ENCODE measurements around the gene ZBTB7C.

Gene ZBTB7C

DNA sequence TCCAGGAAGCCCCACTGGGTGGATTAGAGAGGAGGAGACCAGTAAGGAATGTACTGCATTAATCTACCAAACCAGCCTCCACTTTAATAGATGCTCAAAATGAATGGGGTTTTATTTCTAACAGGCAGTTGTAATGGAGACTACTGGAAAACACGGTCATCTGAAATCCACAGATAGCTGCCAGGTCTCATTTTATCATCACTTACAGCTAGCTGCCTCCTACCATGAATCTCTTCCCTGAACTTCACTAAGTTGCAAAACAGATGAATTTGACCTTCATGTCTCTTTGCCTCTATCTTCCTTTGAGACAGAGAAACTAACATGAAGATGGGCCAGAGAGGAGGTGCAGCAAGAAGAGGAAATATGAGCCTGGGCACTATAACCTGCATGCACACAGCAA lies 21.9 kb downstream of the ZBTB7C start:
- DNase-seq: no peak

DNA sequence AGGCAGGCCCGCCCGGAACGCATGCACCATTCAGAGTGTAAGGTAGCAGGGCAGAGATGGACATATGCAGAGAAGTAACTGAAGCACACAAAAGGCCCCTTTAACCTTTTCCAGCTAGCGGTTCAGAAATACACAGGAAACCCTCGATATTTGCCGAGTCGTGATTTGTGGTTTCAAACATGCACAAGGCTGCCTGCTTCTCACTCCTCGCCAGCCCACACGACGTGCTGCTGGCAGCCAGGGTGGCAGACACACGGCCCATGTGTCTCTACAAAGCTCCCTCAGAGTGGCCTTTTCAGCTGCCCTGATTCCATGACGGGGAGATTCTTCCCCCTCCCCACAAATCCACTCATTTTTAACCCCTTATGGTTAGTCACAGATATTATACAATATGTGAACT lies 23.6 kb downstream of the ZBTB7C start:
- DNase-seq: no peak

DNA sequence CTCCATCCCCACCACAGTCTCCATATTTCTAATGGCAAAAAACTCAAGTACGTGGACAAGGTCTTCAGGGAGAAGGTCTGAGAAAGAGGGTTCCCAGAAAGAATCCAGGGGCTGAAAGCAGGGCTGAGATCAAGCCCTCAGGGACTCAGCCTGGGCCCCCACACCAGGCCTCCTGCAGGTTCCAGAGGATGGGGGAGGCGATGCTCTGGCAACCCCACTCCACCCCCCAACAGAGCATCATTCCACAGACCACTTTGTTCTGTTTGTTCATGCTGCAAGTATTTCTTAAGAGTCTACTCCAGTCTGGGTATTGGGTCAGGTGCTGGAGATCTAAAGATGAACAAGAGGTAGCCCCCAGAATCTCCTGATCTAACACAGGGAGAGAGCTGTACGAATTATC lies 32.2 kb downstream of the ZBTB7C start:
- no peak for DNase-seq

DNA sequence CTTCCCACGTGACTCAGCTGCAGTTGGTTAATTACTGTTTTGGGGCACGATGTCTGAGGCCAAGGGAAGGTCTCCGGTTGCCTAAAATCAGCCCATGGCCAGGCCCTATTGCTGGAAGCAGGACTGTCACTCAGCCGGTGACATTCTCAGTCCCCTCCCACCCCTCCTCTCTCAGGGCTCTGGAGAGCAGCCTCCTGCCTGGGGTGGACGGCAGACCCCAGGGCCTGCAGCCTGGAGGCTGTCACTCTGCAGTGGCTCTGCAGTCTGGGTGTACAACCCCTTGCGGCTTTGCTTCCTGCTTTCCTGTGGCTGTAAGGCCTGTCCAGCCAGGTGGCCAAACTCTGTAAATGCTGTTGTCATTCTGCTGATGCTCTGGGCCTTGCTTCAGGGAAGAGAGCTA lies 32.8 kb downstream of the ZBTB7C start:
- no peak for DNase-seq

DNA sequence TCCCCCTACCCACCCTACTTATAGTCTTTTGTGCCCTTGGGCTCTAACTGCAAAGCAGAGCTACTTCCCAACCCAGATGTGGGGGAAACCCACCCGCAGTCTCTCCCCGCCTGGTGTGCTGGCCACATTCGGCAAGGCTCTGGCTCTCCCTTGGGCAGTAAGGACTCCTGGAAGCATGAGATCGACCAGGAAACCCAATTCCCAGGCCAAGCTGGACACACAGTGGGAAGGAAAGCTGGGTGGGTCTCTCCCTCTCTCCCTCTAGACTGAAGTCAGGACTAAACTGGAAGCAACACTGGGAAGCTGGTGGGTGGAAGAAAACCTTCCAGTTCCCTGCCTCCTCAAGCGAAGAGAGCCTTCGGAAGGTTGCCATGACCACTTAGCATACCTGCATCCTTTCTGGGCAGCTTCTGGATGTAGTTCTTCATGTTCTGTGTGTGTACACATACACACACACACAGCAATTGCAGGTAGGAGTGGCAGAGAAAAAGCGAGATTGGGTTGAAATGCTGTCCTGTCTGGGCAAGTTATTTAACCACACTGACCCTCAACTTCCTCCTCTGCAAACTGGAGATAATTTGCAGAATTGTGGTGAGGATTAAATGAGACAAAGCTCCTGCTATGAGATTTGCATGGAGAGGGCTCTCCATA lies 33.9 kb downstream of the ZBTB7C start:
- no peak for DNase-seq

DNA sequence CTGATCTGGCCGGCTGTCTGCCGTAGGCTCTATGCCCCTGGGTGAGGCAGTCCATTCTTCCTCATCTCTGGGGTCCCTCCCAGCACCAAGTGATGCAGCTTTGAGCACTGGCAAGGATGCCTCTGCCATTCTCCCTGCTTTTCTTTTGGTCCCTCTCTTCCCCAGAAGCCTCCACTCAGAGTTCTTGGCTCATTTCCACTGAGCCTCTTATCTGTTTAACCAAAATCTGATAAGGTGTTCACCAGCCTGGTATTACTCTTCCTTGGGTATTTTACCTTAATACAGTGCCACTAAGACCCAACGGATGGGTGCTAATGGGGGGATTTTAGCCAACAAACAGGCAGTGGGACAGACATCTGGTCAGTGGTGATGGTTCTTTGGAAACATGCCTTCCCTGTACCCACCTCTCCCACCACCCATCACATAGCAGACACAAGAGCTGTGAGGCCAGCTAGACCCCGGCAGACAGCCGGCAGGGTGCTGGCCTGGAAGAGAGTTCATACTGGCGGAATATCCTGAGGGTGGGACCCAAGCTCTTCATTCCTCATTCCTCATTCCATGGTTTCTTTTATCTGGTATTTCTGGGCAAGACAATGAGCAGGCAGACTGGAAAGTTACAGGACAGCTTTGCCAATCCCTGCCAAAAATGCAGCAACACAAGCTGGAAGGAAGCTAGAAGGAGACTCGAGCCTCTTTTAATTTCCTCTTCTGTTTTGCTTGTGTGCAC lies 34.6 kb downstream of the ZBTB7C start:
- no peak for DNase-seq

DNA sequence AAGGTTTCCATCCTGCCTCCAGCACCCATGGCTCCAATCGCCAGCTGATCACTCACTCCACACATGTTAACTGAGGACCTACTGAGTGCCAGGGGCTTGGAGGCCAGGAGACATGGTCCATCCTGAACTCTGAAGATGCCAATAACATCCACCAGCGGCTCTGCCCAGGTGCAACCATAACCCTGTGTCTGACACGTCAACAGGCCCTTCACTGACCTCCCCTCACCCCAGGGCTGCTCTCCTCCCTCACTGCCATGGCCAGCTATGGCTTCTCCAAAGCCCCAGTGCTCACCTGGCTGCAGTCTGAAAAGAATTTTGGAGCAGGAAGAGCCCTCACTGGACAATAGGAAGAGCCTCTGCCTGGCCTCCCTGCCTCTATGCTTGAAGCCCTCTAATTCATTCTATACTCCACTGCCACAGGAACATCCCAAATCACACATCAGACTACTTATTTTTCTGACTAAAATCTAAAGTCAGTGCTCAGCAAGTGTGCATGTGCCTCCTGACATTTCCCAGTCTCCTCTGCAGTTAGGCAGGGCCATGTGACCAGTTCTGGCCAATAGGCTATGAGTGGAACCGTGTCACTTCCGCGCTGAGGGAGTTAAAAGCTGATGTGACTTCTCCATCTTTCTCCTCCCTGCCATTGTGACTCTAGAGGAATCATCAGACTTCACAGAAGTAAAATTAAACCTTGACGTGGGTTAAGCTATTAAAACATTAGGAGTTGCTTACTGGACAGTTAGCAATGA lies 37.2 kb downstream of the ZBTB7C start:
- no peak for DNase-seq

DNA sequence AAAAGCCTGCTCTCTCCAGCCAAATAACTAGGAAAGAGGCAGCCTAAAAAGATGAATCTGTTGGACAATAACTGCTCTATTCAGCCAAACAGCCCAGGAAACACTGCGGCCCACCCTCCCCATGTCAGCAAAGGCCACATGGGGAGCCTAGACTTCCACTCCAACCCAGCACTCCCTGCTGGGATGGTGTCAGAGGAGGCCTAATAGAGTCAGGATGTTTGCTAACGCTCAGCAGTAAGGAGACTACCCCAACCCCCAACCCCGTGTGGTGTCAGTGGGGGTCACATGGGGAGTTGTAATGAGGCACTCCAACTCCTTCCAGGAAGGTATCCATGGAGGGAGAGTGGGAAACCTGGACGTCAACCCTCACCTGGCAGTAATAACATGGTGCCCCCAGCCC lies 41.6 kb downstream of the ZBTB7C start:
- no peak for DNase-seq

DNA sequence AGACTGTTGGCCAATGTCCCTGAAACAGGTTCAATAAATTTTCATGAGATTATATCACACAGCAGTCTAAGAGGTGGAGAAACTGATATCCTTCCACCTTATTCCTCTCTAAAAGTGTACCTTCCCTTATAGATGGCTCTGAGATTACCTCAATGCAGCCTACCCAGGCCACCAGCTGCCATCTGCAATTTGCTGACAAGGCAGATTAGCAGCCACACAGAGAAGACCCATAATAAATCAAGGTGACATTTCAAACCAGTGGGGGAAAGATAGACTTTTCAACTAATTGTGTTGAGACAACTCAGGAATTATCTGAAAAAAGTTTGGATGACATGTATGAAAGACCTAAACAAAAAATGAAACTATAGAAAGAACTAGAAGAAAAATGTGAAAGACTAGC lies 43.2 kb downstream of the ZBTB7C start:
- no peak for DNase-seq

DNA sequence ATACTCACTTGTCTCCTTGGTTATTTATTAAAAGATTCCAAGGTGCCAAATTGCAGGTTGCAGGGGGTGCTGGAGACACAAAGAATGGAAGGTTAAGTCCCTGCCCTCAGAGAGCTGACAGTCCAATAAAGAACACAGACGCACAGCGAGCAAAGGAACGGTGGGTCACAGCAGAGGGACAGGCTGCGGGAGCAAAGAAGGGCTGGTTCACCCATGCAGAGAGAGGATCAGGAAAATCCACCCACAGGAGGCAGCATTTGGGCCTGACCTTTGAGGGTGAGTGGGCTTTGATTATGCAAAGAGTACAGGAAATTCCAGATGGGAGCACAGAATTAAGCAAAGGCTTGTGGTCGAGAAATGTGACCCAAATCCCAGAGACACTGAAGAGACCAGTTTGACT lies 45.0 kb downstream of the ZBTB7C start:
- no peak for DNase-seq

DNA sequence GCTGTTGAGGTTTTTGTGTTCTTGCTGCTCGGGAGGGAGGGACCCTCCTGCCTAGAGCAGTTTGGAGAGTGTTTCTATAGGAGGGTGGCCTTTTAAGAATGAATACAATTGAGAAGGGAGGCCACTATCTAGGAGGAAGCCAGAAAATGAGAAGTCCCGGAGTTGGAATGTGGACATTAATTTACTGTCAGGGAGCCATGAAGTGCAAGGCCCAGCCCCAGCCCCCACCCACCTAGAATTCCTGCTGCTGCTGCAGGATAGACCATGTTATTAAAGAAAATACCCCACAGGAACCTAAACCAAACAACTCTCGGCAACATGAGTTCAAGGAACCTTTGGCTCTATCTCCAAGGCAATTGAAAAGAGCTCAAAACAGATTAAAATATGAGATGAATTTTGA lies 46.0 kb downstream of the ZBTB7C start:
- no peak for DNase-seq

DNA sequence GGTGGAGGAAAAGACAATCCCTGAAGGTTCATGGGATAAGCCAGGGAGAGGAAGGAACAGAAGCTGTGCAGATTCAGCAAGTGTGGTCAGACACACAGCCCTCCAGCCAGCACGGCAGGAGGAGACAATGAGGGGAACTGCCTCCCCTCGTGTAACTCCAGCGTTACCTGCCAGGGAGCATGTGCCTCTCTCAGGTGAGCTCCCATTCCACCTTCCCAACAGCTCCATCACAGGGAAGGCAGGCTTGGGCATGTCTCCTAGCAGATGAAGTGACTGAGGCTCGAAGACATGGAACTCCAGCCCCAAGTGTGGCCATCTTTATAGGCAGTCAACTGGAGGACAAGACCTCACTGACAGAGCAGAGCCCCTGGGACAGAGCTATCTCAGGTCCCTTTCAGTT lies 47.4 kb downstream of the ZBTB7C start:
- no peak for DNase-seq

DNA sequence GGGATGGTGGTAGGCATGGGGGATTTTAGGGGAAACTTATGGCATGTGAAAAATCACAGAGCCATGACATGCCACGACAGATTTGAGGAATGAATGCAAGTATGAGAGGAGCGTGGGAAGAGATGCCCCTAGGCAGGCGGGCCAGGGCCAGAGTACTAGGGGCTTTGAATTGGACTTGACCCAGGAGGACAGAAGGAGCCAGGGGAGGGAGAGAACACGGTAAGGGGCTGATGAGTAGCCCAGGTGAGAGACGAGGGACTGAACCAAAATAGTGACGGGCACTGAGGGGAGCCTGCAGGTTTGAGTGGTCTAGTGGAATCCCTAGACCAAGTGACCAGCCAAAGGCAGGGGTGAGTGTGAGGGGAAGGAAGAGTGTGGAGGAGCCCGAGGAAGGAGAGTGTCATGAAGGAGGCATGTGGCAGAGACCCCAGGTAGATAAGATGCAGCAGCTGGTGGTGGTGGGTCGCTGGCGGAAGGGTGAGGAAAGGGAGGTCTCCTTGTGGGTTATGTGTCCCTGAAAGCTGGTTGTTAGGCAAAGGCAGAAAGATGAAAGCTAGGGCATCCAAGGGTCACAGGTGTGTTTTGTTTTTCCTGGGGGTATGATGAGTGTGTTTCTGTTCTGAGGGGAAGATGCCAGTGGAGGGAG lies 48.7 kb downstream of the ZBTB7C start:
- no peak for DNase-seq

DNA sequence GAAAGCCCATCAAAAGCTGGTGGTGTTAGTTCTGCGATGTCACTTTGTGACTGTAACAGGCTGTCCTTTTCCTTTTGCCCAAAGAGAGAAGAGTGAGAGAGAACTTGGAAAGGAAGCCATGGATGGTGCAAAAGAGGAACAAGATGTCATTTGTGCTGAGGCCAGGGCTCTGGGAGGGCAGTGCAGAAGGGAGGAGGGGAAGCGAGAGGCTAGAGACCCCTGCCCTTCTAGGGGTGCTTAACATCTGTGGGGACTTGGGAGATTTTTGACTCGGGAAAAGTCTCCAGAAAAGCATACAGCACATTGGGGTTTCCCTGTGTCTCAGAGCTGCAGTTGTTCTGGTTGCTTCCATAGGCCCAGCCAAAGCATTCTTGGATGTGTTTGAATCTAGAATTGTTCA lies 49.6 kb downstream of the ZBTB7C start:
- DNase-seq: no peak

DNA sequence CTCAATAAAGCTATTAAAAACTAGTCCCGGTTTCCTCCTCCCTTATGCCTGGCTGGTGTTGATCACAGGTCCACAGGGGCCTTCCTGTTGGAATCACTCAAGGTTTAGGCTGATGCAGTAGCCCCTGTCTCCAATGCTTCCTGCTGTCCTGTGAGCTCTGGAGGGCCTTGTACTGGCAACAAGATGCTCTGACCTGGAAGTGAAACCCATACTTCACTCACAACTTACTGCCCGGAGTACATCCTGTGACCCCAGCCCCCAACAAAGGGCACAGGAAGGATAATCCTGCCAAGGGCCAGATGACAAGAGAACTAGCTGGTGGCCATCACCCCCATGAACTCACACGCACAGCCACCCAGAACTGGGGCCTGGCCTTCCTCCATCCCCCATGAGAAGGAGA lies 50.3 kb downstream of the ZBTB7C start:
- DNase-seq: no peak

DNA sequence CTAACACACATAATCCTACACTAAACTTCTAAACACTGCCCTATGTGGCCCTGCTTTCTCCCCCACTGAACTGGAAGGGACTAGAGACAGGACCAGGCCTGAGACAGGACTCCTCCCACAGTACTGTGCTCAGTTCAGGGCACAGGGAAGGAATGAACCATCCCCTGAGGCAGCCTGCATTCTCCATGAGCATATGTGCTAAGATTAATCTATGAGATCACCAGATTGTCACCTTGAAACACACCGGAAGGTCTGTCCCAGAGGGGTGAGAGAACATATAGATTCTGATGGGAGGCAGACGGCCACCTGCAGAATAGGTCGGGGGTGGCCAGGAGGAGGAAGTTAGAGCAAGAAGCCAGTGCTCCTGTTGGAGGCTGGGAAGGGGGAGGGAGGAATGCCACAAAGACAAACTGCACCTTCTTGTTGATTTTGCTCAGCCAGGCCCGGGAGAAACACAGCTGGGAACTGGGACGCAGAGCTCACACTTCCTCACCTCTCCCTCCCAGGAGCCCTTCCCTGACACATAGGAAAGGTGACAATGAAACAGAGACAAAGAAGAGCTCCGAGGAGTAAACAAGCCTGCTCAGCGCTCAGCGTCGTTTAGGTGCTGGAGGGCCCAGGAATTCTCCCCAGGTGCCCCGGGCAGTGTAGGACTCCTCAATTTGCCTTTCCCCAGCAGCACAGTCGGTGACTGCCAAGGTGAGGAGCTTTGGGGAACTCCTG lies 52.1 kb downstream of the ZBTB7C start:
- DNase-seq: no peak

DNA sequence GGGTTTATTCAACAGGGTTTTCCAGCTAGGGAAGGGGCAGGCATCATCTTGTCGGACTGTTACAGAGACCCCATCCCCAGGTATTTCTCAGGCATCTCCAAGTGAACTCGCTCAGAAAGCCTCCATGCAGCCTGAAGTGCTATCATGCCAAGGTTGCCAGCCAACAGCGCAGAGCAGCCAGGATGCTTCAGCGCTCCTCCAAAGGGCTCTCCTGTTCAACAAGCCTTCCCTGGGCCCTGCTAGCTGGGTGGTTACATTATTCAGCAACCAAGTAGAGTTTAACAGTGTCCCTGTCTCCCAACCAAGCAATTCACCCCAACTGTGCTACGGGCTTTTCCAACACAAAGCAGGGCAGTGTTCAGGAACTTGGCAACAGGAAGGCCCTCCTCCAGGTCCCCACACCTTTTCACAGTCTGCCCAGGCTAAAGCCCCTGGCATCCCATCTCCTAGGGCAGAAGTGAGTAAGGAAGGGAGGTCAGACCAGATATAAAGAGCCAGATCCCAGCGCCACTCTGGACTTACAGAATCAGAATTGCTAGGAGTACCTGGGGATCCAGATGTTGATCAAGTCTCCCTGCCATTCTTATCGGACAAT lies 52.9 kb downstream of the ZBTB7C start:
- no peak for DNase-seq

DNA sequence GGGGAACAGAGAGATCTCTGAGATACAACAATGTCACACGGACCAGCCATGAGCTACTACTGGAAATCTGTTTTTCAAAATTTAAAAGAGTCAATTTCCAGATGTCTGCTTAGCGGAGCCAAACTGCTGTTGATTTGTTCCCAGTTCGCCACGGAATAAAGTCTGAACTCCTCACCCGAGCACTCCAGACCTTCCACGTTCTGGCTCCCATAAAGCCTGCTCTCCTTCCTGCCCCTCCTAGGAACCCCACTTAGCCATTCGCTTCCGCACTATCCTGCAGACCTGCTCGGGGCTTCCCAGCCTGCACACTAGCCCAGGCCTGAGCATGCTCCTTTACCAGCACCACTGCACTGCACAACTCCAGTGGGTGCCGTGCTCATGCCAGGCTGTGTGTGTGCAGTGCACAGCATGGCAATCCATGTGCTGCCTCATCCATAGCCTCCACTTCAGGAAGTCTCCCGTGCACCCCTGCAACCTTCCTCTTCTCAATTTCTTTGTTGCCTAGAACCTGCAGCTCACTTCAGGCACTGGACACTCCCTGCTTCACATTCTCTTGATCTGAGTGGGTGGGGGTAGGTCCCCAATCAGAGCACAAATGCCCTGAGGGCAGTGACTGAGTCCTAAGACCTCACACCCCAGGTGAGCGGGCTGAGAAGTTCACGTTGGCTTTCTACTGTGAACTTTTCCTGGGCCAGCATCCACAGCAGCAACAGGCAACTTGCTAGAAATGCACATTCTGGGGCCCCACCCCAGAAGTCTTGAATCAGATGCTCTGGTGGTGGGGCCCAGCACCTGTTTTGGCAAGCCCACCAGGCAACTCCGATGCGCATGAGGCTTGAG lies 53.7 kb downstream of the ZBTB7C start:
- no peak for DNase-seq

DNA sequence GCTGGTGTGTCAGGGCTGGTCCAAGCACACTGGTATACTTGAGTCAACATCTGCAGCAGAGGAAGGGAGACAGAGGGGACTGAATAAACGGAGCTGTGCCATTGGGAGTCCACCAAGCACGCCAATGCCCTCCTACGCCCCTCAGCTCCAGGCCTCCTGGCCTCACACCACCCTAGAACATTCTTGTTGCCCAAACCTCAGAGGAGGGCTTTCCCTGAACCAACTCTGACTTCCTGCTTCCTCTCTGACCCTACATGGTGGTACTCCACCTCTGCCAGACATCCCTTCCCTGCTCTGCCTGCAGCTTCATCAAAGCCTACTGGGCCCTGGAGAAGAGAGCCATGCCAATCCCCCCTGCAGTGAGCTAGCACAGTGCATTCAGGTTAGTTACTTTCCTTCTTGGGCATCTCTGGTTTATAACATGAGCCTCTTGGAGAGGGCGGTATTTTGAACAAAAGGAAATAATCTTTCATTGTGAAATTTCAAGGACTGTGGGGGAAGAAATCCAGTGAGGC lies 54.4 kb downstream of the ZBTB7C start:
- no peak for DNase-seq

DNA sequence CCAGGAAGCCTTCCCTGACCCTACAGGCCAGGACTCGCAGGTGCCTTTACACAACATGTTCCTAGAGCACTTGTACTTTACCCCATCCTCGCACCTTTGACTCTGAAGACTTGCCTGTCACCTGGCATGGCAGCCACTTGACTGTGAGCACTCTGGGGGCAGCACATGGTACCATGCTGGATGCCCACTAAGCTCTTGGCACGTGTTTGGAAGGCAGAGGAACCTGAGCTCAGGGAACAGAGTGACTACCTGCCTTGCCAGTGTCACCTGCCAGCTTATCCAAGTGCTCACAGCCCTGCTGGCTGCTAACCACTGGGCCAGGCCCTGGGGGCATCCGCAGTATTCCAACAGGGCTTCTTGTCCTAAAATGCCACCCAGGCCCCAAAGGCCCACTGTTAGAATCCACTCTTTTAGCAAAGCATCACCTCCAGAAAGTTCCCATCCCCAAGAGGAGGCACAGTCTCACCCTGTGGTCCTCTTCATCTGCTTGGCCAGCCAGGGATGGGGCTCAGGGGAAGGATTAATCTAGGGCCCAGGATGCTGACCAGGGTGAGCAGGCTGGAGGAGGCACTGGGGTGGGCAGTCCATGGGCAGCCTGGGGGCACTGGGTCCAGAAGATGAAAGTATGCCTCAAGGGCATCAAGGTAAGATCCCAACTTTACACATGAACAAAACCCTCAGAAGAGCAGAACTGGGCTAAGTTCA lies 57.0 kb downstream of the ZBTB7C start:
- no peak for DNase-seq

All from activated effector memory CD4-positive, alpha-beta T cell treated with Interleukin-2 at 50 U/mL for 16 hours (primary cell).